WTC11 (cell line): ENCODE results near the gene CTAG1A.

Experiments
- MYBL2 ChIP-seq: sonication (generic); formaldehyde crosslinking; IDR thresholded peaks from 2 replicates; pipeline ENCODE4 v1.8.1; 2023; ENCODE audit warnings: mild to moderate bottlenecking, moderate library complexity, missing genetic modification reagents
- NFYB ChIP-seq: sonication (generic); formaldehyde crosslinking; conservative IDR thresholded peaks from 2 replicates; pipeline ENCODE4 v1.8.0; 2022; ENCODE audit warnings: low read depth, missing genetic modification reagents
- NR3C1 ChIP-seq: sonication (generic); formaldehyde crosslinking; conservative IDR thresholded peaks from 2 replicates; pipeline ENCODE4 v1.8.1; 2023; ENCODE audit warnings: low read depth, mild to moderate bottlenecking, missing genetic modification reagents
- PRRX2 ChIP-seq: fragments of 250-450 bp; sonication (Bioruptor Pico); IDR thresholded peaks from 2 replicates; pipeline ENCODE4 v1.8.0; 2021; ENCODE audit warnings: mild to moderate bottlenecking
- RELA ChIP-seq: sonication (generic); formaldehyde crosslinking; IDR thresholded peaks from 2 replicates; pipeline ENCODE4 v1.8.1; 2022; ENCODE audit warnings: missing genetic modification reagents, mild to moderate bottlenecking, borderline replicate concordance
- TCF7 ChIP-seq: sonication (generic); formaldehyde crosslinking; IDR thresholded peaks from 2 replicates; pipeline ENCODE4 v1.8.0; 2022; ENCODE audit warnings: mild to moderate bottlenecking, low read depth, missing genetic modification reagents, moderate library complexity
- ZNF263 ChIP-seq: sonication (generic); formaldehyde crosslinking; IDR thresholded peaks from 2 replicates; pipeline ENCODE4 v1.8.1; 2022; ENCODE audit warnings: low read depth, mild to moderate bottlenecking, moderate library complexity, missing genetic modification reagents
- TF ChIP-seq, protein P1 (sequence below): fragments of 200-600 bp; IDR thresholded peaks from 2 replicates; pipeline ENCODE4 v1.8.0; 2022; ENCODE audit warnings: antibody characterized with exemption
- TF ChIP-seq, protein P2 (sequence below): sonication (generic); formaldehyde crosslinking; IDR thresholded peaks from 2 replicates; pipeline ENCODE4 v1.8.1; 2022; ENCODE audit warnings: missing genetic modification reagents, borderline replicate concordance
- TF ChIP-seq, protein P3 (sequence below): sonication (generic); formaldehyde crosslinking; IDR thresholded peaks from 2 replicates; pipeline ENCODE4 v1.8.1; 2023; ENCODE audit warnings: mild to moderate bottlenecking, moderate library complexity, missing genetic modification reagents

DNA sequence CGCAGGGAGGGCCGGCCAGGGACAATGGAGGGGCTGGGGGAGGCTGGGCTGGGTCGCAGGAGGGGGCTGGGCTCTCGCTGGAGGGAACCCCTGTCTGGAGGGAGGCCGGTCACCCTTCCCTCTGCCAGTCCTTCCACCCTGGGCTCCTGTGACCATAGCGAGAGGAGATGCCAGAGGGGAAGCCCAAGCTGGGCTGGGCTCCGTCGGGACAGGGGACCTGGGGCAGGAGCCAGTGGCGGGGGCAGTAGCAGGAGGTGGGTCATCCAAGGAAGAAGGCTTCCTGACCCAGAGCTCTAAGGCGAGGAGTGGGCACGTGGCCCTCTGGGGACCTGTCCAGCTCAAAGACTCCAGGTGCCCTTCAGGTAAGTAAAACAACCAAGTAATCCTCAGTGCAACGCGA lies 17.3 kb downstream of the CTAG1A start:
- TF ChIP-seq, protein P1, sequence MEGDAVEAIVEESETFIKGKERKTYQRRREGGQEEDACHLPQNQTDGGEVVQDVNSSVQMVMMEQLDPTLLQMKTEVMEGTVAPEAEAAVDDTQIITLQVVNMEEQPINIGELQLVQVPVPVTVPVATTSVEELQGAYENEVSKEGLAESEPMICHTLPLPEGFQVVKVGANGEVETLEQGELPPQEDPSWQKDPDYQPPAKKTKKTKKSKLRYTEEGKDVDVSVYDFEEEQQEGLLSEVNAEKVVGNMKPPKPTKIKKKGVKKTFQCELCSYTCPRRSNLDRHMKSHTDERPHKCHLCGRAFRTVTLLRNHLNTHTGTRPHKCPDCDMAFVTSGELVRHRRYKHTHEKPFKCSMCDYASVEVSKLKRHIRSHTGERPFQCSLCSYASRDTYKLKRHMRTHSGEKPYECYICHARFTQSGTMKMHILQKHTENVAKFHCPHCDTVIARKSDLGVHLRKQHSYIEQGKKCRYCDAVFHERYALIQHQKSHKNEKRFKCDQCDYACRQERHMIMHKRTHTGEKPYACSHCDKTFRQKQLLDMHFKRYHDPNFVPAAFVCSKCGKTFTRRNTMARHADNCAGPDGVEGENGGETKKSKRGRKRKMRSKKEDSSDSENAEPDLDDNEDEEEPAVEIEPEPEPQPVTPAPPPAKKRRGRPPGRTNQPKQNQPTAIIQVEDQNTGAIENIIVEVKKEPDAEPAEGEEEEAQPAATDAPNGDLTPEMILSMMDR, result no peak
- TF ChIP-seq TCF7 (CRISPR knock-in tag), result no peak
- no peak for TF ChIP-seq ZNF263 (CRISPR knock-in tag)
- no peak for TF ChIP-seq MYBL2 (CRISPR knock-in tag)
- TF ChIP-seq RELA (CRISPR knock-in tag), result no peak
- TF ChIP-seq PRRX2 (CRISPR knock-in tag), result no peak
- no peak for TF ChIP-seq NFYB (CRISPR knock-in tag)
- TF ChIP-seq NR3C1, result no peak
- TF ChIP-seq, protein P2, sequence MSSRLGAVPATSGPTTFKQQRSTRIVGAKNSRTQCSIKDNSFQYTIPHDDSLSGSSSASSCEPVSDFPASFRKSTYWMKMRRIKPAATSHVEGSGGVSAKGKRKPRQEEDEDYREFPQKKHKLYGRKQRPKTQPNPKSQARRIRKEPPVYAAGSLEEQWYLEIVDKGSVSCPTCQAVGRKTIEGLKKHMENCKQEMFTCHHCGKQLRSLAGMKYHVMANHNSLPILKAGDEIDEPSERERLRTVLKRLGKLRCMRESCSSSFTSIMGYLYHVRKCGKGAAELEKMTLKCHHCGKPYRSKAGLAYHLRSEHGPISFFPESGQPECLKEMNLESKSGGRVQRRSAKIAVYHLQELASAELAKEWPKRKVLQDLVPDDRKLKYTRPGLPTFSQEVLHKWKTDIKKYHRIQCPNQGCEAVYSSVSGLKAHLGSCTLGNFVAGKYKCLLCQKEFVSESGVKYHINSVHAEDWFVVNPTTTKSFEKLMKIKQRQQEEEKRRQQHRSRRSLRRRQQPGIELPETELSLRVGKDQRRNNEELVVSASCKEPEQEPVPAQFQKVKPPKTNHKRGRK (CRISPR knock-in tag), result no peak
- TF ChIP-seq, protein P3, sequence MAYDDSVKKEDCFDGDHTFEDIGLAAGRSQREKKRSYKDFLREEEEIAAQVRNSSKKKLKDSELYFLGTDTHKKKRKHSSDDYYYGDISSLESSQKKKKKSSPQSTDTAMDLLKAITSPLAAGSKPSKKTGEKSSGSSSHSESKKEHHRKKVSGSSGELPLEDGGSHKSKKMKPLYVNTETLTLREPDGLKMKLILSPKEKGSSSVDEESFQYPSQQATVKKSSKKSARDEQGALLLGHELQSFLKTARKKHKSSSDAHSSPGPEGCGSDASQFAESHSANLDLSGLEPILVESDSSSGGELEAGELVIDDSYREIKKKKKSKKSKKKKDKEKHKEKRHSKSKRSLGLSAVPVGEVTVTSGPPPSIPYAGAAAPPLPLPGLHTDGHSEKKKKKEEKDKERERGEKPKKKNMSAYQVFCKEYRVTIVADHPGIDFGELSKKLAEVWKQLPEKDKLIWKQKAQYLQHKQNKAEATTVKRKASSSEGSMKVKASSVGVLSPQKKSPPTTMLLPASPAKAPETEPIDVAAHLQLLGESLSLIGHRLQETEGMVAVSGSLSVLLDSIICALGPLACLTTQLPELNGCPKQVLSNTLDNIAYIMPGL (CRISPR knock-in tag), result no peak
